Measurements from ENCODE around the gene ST3GAL4.

DNA sequence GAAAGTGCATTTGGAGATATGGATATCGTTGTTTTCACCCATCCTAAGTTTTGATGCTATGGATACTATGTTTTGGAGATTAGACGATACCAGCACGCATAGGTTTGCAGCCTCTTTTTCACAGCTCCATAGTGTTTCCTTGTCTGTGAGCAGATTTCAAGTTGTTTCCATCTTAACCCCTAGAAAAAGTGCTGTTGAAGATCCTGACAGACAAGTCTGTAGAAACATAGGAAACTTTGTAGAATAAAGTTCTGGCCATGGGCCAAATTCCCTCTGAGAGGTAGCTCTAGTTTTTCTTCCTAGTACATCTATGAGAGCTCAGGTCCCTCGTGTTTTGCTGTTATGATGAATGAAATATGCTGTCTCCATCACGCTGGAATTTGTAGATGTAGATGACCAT is 32.4 kb downstream of the ST3GAL4 start:
- TF ChIP-seq, protein P1, sequence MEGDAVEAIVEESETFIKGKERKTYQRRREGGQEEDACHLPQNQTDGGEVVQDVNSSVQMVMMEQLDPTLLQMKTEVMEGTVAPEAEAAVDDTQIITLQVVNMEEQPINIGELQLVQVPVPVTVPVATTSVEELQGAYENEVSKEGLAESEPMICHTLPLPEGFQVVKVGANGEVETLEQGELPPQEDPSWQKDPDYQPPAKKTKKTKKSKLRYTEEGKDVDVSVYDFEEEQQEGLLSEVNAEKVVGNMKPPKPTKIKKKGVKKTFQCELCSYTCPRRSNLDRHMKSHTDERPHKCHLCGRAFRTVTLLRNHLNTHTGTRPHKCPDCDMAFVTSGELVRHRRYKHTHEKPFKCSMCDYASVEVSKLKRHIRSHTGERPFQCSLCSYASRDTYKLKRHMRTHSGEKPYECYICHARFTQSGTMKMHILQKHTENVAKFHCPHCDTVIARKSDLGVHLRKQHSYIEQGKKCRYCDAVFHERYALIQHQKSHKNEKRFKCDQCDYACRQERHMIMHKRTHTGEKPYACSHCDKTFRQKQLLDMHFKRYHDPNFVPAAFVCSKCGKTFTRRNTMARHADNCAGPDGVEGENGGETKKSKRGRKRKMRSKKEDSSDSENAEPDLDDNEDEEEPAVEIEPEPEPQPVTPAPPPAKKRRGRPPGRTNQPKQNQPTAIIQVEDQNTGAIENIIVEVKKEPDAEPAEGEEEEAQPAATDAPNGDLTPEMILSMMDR (conservative IDR thresholded peaks at IDR 0.05; ENCODE audit: low read length): no peak
- no peak for TF ChIP-seq EZH2phosphoT487 (IDR thresholded peaks at IDR 0.05; ENCODE audit: borderline replicate concordance)
